K562 (cell line): Measurements from ENCODE around the gene INPPL1. TPM values are rescaled to one million over a fixed set of nuclear protein-coding genes. Genes with fewer than 3 reads are reported as not detected.
A peak's percentile ranks its signal among the peaks of the same experiment; 100 is the strongest.

Experiments used
- BACH1 ChIP-seq: fragments of 200-800 bp; sonication (Bioruptor generic); IDR thresholded peaks from 2 replicates; pipeline ENCODE4 v1.6.1; 2016; ENCODE audit warnings: missing genetic modification characterization, missing compliant biosample characterization
- KAT7 ChIP-seq: sonication (generic); formaldehyde crosslinking; IDR thresholded peaks from 2 replicates; pipeline ENCODE4 v1.8.0; 2022; ENCODE audit warnings: missing genetic modification reagents, mild to moderate bottlenecking, borderline replicate concordance
- KLF1 ChIP-seq: fragments of 450-650 bp; IDR thresholded peaks from 2 replicates; pipeline ENCODE4 v1.6.1; 2016; ENCODE audit warnings: missing genetic modification characterization, missing compliant biosample characterization
- PTRF ChIP-seq: fragments of 450-650 bp; IDR thresholded peaks from 2 replicates; pipeline ENCODE4 v1.6.1; 2016; ENCODE audit warnings: mild to moderate bottlenecking, missing genetic modification characterization, missing compliant biosample characterization
- polyA plus RNA-seq, 8 experiments: library from polyadenylated mRNA; depleted of rRNA in 4 of 8; stranded (reverse) in 5 of 8; unstranded in 3 of 8; fragments of >200 nt; fragmentation: Nextera tagmentation in 2 of 8; fragmentation: Illumina TruSeq in 1 of 8; extraction: Ambion mirVana in 2 of 8; extraction: Trizol in 1 of 8; gene quantifications; 2 replicates each; pipeline versions ENCODE4 v1.2.1 to v1.2.3, GENCODE V29; 2011 to 2014; ENCODE audit warnings: inconsistent platforms in 1 of 8, missing spikeins in 1 of 8
- total RNA-seq, 7 experiments: library from RNA; depleted of rRNA in 6 of 7; stranded (reverse); fragments of >200 nt in 6 of 7; fragmentation: Illumina TruSeq in 2 of 7; extraction: Trizol in 2 of 7; gene quantifications; 2 replicates each; pipeline versions ENCODE4 v1.2.1 to v1.2.3, GENCODE V29; 2011 to 2021; ENCODE audit warnings: low replicate concordance in 1 of 7
- TF ChIP-seq, protein P1 (sequence below): fragments of 250-450 bp; sonication (Bioruptor Pico); IDR thresholded peaks from 2 replicates; pipeline ENCODE4 v1.9.0; 2021; ENCODE audit warnings: mild to moderate bottlenecking, inconsistent platforms
- TF ChIP-seq, protein P2 (sequence below): sonication (generic); formaldehyde crosslinking; IDR thresholded peaks from 2 replicates; pipeline ENCODE4 v1.8.0; 2022; ENCODE audit warnings: mild to moderate bottlenecking, missing genetic modification reagents
- TF ChIP-seq, protein P3 (sequence below), 2 experiments: fragments of 450-650 bp; conservative IDR thresholded peaks; 2 replicates each; pipeline ENCODE4 v1.6.1; 2017; ENCODE audit warnings: mild to moderate bottlenecking in 2 of 2, moderate library complexity in 2 of 2
- TF ChIP-seq, protein P4 (sequence below), 2 experiments: fragments of 450-650 bp; IDR thresholded peaks; 2 replicates each; pipeline ENCODE4 v1.6.1; 2016; ENCODE audit warnings: mild to moderate bottlenecking in 2 of 2, borderline replicate concordance in 1 of 2, low read depth in 1 of 2, moderate library complexity in 1 of 2

Gene INPPL1
- total and polyA plus RNA-seq, 9 of the 15 experiments (the other 6 are each of a cell fraction or from before 2014, with no cell fraction given) = 0.55 to 137 (median 61.6) TPM

DNA sequence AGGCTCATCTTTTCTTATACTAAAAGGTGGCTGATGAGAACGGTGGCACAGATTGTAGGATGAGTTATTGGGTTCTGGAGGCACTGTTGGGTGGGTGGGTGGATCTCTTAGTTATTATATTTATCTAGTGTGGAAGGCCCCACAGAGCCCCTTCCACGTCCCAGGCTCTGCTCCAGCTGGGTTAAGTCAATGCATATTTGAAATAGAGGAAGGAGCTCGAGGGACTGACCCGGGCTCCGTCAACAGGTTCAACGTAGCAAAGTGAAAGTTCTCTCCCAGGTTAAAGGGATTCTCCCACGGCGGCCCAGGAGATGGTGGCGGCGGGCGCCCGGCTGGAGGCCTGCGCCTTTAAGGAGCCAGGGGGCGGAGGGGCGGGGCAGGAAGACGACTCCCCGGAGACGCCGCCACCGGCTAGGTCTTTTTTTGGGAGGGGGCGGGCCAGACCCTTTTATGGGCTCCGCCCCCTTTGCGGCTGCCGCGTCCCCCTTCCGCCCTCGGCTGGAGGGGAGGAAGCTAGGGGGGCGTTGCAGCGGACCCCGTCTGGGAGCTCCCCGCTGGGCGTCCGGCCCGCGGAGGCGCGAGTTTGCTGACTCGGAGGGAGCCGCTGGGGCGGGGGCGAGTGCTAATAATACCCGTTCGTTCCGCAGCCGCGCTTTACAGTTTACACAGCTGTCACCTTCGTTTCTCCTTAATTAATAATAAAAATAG lies 1.5 kb upstream of the INPPL1 start (continued):
- TF ChIP-seq, protein P1, sequence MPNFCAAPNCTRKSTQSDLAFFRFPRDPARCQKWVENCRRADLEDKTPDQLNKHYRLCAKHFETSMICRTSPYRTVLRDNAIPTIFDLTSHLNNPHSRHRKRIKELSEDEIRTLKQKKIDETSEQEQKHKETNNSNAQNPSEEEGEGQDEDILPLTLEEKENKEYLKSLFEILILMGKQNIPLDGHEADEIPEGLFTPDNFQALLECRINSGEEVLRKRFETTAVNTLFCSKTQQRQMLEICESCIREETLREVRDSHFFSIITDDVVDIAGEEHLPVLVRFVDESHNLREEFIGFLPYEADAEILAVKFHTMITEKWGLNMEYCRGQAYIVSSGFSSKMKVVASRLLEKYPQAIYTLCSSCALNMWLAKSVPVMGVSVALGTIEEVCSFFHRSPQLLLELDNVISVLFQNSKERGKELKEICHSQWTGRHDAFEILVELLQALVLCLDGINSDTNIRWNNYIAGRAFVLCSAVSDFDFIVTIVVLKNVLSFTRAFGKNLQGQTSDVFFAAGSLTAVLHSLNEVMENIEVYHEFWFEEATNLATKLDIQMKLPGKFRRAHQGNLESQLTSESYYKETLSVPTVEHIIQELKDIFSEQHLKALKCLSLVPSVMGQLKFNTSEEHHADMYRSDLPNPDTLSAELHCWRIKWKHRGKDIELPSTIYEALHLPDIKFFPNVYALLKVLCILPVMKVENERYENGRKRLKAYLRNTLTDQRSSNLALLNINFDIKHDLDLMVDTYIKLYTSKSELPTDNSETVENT = no peak
- 0 out of 2 replicates have a peak, but pooled peaks have one; percentile 46 for TF ChIP-seq KLF1 (tag)
- no peak for TF ChIP-seq BACH1 (tag)
- TF ChIP-seq, protein P2, sequence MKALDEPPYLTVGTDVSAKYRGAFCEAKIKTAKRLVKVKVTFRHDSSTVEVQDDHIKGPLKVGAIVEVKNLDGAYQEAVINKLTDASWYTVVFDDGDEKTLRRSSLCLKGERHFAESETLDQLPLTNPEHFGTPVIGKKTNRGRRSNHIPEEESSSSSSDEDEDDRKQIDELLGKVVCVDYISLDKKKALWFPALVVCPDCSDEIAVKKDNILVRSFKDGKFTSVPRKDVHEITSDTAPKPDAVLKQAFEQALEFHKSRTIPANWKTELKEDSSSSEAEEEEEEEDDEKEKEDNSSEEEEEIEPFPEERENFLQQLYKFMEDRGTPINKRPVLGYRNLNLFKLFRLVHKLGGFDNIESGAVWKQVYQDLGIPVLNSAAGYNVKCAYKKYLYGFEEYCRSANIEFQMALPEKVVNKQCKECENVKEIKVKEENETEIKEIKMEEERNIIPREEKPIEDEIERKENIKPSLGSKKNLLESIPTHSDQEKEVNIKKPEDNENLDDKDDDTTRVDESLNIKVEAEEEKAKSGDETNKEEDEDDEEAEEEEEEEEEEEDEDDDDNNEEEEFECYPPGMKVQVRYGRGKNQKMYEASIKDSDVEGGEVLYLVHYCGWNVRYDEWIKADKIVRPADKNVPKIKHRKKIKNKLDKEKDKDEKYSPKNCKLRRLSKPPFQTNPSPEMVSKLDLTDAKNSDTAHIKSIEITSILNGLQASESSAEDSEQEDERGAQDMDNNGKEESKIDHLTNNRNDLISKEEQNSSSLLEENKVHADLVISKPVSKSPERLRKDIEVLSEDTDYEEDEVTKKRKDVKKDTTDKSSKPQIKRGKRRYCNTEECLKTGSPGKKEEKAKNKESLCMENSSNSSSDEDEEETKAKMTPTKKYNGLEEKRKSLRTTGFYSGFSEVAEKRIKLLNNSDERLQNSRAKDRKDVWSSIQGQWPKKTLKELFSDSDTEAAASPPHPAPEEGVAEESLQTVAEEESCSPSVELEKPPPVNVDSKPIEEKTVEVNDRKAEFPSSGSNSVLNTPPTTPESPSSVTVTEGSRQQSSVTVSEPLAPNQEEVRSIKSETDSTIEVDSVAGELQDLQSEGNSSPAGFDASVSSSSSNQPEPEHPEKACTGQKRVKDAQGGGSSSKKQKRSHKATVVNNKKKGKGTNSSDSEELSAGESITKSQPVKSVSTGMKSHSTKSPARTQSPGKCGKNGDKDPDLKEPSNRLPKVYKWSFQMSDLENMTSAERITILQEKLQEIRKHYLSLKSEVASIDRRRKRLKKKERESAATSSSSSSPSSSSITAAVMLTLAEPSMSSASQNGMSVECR (CRISPR knock-in tag) = no peak; the same call in 1 of the 2 replicates
- TF ChIP-seq, protein P3, sequence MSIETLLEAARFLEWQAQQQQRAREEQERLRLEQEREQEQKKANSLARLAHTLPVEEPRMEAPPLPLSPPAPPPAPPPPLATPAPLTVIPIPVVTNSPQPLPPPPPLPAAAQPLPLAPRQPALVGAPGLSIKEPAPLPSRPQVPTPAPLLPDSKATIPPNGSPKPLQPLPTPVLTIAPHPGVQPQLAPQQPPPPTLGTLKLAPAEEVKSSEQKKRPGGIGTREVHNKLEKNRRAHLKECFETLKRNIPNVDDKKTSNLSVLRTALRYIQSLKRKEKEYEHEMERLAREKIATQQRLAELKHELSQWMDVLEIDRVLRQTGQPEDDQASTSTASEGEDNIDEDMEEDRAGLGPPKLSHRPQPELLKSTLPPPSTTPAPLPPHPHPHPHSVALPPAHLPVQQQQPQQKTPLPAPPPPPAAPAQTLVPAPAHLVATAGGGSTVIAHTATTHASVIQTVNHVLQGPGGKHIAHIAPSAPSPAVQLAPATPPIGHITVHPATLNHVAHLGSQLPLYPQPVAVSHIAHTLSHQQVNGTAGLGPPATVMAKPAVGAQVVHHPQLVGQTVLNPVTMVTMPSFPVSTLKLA (conservative IDR thresholded peaks at IDR 0.05) = peak; percentile 32 to 66; a peak in 2 of 4 replicates
- 0 out of 2 replicates have a peak, but pooled peaks have one; percentile 35 for TF ChIP-seq KAT7 (CRISPR knock-in tag)
- TF ChIP-seq, protein P4, sequence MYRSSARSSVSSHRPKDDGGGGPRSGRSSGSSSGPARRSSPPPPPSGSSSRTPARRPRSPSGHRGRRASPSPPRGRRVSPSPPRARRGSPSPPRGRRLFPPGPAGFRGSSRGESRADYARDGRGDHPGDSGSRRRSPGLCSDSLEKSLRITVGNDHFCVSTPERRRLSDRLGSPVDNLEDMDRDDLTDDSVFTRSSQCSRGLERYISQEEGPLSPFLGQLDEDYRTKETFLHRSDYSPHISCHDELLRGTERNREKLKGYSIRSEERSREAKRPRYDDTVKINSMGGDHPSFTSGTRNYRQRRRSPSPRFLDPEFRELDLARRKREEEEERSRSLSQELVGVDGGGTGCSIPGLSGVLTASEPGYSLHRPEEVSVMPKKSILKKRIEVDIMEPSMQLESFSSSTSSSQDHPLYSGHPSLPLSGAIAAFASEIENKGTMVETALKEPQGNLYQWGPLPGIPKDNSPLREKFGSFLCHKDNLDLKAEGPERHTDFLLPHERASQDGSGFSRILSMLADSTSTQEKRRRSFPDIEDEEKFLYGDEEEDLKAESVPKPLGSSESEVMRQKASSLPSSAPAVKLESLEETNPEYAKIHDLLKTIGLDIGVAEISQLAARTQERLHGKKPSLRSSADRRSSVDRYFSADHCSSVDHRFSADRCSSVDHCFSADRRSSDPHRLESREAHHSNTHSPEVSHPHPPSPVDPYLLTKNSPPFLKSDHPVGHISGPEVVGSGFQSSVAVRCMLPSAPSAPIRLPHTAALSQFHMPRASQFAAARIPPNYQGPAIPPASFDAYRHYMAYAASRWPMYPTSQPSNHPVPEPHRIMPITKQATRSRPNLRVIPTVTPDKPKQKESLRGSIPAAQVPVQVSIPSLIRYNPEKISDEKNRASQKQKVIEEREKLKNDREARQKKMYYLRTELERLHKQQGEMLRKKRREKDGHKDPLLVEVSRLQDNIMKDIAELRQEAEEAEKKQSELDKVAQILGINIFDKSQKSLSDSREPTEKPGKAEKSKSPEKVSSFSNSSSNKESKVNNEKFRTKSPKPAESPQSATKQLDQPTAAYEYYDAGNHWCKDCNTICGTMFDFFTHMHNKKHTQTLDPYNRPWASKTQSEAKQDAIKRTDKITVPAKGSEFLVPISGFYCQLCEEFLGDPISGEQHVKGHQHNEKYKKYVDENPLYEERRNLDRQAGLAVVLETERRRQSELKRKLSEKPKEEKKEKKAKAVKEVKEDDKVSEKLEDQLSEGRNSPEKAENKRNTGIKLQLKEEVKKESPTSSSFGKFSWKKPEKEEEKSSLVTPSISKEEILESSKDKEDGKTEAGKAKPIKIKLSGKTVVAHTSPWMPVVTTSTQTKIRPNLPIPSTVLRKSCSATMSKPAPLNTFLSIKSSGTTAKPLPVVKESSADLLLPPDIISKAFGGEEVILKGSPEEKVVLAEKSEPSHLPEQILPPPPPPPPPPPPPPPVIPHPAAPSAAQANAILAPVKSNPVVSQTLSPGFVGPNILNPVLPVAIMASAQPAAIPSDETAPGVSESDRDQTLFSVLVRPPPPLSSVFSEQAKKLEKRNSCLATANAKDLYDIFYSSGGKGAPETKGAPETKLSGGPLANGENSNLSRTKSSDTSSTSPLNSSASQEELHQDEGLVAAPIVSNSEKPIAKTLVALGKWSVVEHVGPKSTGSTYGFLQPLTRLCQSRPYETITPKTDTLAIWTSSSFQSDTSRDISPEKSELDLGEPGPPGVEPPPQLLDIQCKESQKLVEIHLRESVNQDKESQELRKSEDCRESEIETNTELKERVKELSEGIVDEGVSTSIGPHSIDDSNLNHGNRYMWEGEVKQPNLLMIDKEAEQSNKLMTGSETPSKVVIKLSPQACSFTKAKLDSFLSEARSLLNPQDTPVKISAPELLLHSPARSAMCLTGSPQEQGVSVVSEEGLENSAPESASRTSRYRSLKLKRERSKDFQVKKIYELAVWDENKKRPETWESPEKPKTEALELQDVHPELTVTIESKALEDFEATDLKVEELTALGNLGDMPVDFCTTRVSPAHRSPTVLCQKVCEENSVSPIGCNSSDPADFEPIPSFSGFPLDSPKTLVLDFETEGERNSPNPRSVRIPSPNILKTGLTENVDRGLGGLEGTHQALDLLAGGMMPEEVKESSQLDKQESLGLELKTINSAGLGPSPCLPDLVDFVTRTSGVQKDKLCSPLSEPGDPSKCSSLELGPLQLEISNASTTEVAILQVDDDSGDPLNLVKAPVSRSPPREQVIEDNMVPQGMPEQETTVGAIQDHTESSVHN (IDR thresholded peaks at IDR 0.05; ENCODE audit: borderline replicate concordance in 1 of 2, low read depth in 1 of 2) = no peak
- no peak for TF ChIP-seq PTRF (tag)
